ENCODE results near the gene ZFP92.

ZFP92 gene

GRCh38 chrX:153446636-153446936 lies 35.3 kb downstream of the ZFP92 start:
- no peaks in the 10 kb centered on the region for H3K27me3 ChIP-seq
- no peaks in the 10 kb centered on the region for H3K4me1 ChIP-seq
- intact Hi-C loops (cut with DNase I; ENCODE audit: low total_unique reads): no loop called here
- no peaks in the 10 kb centered on the region for H3K9me3 ChIP-seq
- H3K4me3 ChIP-seq: no peak overlapping the region
- no peak for TF ChIP-seq CTCF (IDR thresholded peaks at IDR 0.05)
- peaks cover 0 to 32% (median 15%) of the 10 kb centered on the region in 3 donors for H3K36me3 ChIP-seq
- H3K27ac ChIP-seq: no peak overlapping the region
- DNase-seq: no peak

- Histone ChIP-seq H3K36me3 (peaks cover 0 to 32% (median 15%) of the 10 kb centered on the region in 3 donors), H3K9me3 (no peaks in the 10 kb centered on the region), H3K27me3 (no peaks in the 10 kb centered on the region), H3K27ac (no peak overlapping the region), H3K4me1 (no peaks in the 10 kb centered on the region), H3K4me3 (no peak overlapping the region)
- intact Hi-C loops (cut with DNase I; ENCODE audit: low total_unique reads): no loop called here
- TF ChIP-seq CTCF (IDR thresholded peaks at IDR 0.05): no peak
- DNase-seq: no peak
Measured at GRCh38 chrX:153446950-153447580, 35.8 kb downstream of the ZFP92 start.

GRCh38 chrX:153447581-153447960 lies 36.3 kb downstream of the ZFP92 start:
- TF ChIP-seq CTCF (IDR thresholded peaks at IDR 0.05): no peak
- intact Hi-C loops (cut with DNase I; ENCODE audit: low total_unique reads): no loop called here
- peaks cover 0 to 32% (median 15%) of the 10 kb centered on the region in 3 donors for H3K36me3 ChIP-seq
- H3K9me3 ChIP-seq: no peaks in the 10 kb centered on the region
- H3K27me3 ChIP-seq: no peaks in the 10 kb centered on the region
- no peak for DNase-seq
- no peak overlapping the region for H3K27ac ChIP-seq
- H3K4me3 ChIP-seq: no peak overlapping the region
- no peaks in the 10 kb centered on the region for H3K4me1 ChIP-seq

GRCh38 chrX:153448556-153449367 lies 37.5 kb downstream of the ZFP92 start:
- no peaks in the 10 kb centered on the region for H3K9me3 ChIP-seq
- no peak for DNase-seq
- H3K27ac ChIP-seq: no peak overlapping the region
- TF ChIP-seq CTCF (IDR thresholded peaks at IDR 0.05): no peak
- H3K4me3 ChIP-seq: no peak overlapping the region
- H3K36me3 ChIP-seq: peaks cover 0 to 36% (median 16%) of the 10 kb centered on the region in 3 donors
- intact Hi-C loops (cut with DNase I; ENCODE audit: low total_unique reads): no loop called here
- no peaks in the 10 kb centered on the region for H3K4me1 ChIP-seq
- H3K27me3 ChIP-seq: no peaks in the 10 kb centered on the region

- peaks cover 1 to 43% (median 24%) of the 10 kb centered on the region in 3 donors for H3K36me3 ChIP-seq
Measured at GRCh38 chrX:153449368-153450113, 38.3 kb downstream of the ZFP92 start.

More at GRCh38 chrX:153449368-153450113, 38.3 kb downstream of the ZFP92 start:
- TF ChIP-seq CTCF (IDR thresholded peaks at IDR 0.05): no peak
- no peak overlapping the region for H3K27ac ChIP-seq
- no peaks in the 10 kb centered on the region for H3K9me3 ChIP-seq
- no peaks in the 10 kb centered on the region for H3K27me3 ChIP-seq
- no peaks in the 10 kb centered on the region for H3K4me1 ChIP-seq
- DNase-seq: no peak
- no peak overlapping the region for H3K4me3 ChIP-seq
- intact Hi-C loops (cut with DNase I; ENCODE audit: low total_unique reads): no loop called here

Measured in tibial artery (tissue), 4 donors.